GM19463 (cell line): ENCODE data around the gene PTPRD.

Experiments used
- ATAC-seq: cut with Tn5 transposase; IDR thresholded peaks from one replicate; pipeline ENCODE4 v1.9.1; 2021; ENCODE audit warnings: mild to moderate bottlenecking, moderate library complexity; ENCODE audit not compliant: unreplicated experiment

PTPRD gene

DNA sequence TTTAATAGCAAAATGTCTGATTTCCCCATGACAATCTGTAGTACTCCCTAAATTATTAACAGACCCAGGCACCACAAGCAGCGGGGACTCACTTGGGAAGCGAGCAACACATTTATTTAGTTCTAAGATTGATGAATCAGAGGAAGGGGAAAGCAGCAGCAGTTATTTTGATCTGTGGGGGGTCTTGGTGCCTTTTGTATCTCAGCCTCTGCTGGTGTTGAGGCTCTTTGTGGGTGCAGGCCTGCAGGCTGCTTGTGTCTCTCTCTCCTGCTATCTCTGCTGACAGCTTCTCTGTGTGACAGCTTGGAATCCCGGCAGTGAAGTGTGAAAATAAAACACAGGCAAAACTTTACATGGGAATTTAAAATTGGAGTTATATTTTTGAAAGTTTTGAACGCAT lies 1935.1 kb downstream of the PTPRD start:
- ATAC-seq: no peak

DNA sequence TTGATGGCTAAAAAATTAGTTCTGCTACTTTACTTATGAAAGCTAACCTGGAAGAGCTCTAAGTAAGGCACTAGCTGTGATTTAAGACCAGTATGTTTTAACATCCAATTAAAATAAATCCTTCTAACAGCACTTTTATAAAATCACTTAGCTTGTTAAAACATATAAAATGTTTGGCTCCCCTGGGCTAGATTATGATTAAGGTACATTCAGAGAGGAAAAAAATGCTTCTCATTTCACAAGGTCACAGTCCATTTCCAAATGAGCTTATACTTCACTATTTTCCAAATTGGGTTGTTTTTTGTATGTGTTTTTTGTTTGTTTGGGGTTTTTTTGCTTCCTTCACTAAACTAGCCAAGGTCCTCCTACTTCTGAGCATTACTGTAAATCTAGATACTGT lies 1938.3 kb downstream of the PTPRD start:
- ATAC-seq: no peak

GRCh38 chr9:8673830-8674229 lies 1939.0 kb downstream of the PTPRD start:
- no peak for ATAC-seq

- ATAC-seq: no peak
These were observed 1942.1 kb downstream of the PTPRD start for GRCh38 chr9:8670751-8671150.

DNA sequence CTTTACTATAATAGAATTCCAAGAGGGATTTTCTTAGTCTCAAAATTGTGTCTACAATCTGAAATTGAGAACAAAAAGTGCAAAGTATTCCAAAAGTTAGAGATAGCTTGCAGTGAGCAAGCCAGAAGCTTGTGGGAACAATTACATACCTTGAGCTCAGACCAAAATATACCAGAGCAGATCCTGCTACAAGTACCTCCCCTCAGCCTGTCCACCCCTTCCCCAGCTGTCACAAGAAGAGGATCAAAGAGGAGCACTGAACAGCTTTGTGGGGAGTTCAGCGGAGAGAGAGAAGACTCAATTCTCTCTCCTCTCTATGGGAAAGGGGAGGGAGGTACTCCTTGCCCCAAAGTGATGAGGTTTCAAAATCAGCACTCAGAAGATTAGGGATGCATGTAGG lies 1944.1 kb downstream of the PTPRD start:
- ATAC-seq: no peak

- no peak for ATAC-seq
These were observed 1944.6 kb downstream of the PTPRD start for GRCh38 chr9:8668231-8668630.

GRCh38 chr9:8666060-8666459 lies 1946.7 kb downstream of the PTPRD start:
- no peak for ATAC-seq

DNA sequence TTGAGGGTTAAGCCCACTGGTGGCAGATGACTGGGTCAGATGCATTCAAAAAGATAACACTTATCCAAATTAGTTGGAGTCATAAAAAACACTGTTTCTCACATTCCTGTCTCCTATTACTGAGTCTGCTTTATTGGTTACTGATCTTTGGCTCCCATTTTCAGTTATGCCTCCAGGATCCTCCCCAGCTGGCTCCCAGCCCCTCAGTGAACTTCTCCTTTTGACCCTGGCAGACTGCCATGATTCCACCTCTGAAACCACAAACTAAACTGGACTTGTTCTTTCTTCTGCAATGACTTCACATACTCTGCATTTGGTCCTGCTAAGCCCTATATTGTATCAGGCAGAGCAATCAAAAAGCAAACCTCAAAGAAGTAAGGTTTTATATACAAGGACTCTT lies 1952.4 kb downstream of the PTPRD start:
- no peak for ATAC-seq

DNA sequence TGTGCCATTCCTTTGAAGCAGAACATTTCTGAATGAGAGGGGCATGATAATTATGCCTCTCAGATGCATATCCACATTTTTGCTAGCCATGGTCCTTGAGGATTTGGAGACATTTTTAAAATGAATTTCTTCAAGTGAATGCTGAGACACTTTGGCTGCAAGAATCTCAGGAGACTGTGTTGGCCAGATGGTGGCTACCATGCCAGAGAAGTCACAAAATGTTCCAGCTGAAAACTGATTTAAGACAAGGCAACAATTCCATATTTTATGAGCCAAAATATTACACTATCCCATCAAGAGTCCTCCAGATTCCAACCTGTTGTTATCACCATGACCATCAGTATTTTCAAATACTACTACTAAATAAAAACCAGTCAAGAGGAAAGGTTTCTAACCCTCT lies 1953.7 kb downstream of the PTPRD start:
- ATAC-seq: no peak

- no peak for ATAC-seq
These were observed 1957.7 kb downstream of the PTPRD start for GRCh38 chr9:8655071-8655470.

GRCh38 chr9:8653855-8654254 lies 1958.9 kb downstream of the PTPRD start:
- ATAC-seq: no peak

DNA sequence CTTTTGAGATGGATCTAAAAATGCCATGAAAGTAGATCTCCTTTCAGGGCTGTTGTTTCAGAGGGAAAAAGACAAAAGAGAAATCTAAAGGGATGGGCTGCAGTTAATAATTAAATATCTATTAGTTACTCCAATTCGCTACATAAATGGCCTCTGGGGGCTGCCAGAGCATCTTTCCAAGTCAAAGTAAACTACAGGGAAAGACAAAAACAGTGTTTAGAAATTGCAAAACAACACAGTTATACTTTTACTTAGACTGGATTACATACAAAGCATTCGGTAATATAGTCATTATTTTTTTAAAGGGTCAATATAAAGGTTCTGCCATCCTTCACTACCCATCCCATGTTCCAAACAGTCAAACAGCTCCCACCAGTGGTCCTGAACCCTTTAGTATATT lies 1959.7 kb downstream of the PTPRD start:
- ATAC-seq: no peak

DNA sequence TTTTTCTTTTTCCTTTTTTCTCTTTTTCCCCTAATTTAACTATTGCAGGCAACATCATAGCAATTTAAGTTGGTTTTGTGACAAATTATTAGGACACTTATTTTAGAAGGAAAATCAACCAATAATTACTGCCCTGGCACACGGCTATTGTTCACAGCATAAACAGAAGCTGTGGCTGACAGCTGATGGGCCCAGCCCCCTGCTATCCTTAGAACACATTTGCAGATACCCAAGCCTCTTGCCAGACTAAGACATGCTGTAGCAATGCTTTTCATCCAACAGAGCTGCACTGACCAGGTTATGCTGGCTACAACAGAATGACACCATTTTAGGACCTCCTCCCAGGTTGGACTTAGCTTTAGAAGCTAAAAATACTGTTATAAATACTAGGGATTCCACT lies 1960.5 kb downstream of the PTPRD start:
- no peak for ATAC-seq

DNA sequence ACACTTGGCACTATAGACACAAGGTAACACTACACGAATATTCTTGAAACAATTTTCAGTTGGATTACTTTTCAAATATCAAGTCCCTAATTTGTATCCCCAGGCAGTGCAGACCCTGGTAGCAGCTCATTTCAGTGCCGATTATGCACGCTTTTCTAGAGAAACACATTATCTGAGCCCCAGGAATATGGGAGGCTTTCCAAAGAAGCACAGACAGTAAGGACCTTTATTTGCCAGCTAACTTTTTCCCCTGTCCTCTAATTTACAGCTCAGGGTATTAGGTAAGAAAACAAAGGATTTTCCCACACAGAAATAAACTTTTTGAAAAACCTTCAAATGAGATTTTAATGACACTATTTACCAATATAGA lies 1961.0 kb downstream of the PTPRD start:
- no peak for ATAC-seq

- ATAC-seq: no peak
These were observed 1961.5 kb downstream of the PTPRD start for GRCh38 chr9:8651070-8651845.

GRCh38 chr9:8649807-8650206 lies 1963.0 kb downstream of the PTPRD start:
- no peak for ATAC-seq

DNA sequence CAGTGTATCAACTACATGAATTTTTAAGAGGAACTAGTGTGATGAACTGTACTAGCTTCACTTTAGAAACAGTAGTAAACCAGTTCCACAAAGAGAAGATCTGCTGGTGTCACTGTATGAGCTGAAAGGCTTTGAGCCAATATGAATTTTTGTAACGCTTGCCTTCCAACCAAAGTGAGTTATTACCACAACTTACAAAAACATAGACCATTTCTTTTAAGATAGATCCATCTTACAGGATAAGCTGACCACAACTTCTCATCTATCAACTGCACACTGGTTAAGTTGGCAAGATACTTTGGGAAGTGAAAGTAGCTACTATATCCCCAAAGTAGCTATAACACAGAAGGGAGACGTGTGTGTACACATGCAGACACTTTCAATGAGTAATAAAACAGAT lies 1963.6 kb downstream of the PTPRD start:
- ATAC-seq: peak; percentile 78

DNA sequence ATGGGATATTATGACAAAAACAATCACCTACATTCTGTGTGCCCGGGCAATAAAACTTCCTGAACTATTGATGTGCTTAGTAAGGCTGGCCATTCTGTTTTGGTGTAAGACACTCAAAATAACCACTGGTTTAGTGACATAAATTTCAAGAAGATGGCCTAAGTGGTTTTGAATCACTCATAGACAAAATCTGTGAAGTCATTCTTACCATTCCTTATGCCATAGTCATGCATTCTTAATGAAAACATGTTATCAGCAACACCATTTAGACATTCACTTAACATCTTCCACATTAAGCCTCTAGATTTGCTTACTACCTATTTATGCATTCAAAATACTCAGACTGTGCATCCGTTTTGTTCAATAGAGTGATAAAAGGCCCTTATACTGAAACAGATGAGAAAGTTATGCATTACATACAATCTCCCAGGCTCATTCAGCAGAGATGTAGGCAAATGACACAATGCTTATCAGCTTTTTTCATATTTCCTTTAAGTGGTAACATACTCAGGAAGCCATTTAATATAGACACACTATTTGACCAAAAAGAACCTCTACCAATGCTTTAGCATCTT lies 1964.4 kb downstream of the PTPRD start:
- no peak for ATAC-seq

DNA sequence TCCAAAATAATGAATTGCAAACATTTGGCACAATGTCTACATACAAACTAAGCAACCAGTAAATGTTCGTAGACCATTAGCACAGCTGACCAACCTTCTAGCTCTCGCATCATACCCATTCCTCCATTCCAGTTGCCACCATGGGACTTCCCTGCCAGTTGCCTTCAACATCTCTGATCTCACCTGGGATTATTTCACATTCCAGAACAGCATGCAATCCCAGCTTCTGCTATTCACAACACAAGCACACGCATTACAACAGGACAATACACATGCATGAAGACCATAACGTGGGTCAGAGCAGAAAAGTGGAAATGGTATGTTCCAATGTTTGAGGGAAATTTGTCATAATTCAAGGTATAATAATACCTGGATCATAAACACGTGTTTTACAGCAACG lies 1965.0 kb downstream of the PTPRD start:
- no peak for ATAC-seq

GRCh38 chr9:8644571-8644970 lies 1968.2 kb downstream of the PTPRD start:
- ATAC-seq: no peak

- ATAC-seq: no peak
These were observed 1968.9 kb downstream of the PTPRD start for GRCh38 chr9:8643896-8644295.

DNA sequence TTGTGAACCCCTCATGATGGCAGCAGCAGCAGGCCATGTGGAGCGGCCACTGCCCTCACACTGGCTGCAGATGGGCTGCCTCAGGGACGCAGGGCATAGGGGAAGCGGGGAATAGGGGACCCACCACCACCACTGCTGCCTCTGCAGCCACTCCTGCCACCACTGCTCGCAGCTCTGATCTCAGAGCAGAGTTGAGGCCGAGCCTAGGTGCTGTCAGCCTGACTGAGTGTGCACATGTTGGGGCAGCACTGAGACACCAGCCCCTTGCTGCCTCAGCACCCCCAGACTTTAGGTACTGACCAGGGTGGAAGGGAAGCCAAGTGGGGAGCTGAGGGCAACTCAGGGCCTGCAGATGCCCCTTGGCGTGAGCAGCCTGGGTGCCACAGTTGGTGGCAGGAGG lies 1969.3 kb downstream of the PTPRD start:
- no peak for ATAC-seq

DNA sequence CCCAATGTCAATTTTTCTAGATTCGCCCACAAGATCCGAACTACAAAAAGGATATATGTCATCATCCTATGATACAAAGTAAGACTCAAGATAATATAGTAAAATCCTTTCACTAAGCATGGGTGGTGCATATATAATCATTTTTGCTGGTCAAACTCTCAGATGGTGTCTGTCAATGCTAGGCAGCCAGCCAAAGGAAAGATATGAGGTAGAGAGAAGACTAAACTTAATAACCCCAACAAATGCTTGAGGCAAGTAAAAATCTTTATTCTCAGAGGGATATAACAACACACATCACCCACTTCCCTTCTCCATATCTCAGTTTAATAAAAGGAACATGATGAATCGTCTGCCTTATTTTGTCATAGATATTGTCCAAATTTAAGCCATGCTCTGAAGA lies 1972.0 kb downstream of the PTPRD start:
- no peak for ATAC-seq
